Measurements from ENCODE around the gene GASK1B. TPM values are rescaled to one million over a fixed set of nuclear protein-coding genes. Genes with fewer than 3 reads are reported as not detected.

The GASK1B gene
- total and polyA plus RNA-seq, 2 of the 13 experiments (the other 11 are each of a cell fraction or from before 2014, with no cell fraction given), result 29.1 to 40.4 TPM

DNA sequence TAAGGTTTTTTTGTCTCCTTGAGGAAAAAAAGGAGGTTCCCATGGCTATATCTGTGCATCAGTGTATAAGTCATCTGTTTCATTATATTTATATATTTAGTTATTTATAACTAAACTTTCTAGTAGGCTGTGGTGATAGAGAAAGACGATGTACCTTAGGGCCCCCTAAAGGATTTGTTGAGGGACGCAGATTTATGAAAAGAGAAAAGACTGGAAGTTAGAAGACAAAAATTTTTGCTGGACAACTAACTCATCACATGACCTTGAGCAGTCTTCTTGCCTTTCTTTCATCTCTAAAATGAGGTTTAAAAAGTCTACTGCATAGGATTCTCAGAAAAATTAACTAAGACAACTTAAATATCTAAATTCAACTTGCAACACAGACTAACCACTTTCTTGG is 6.1 kb downstream of the GASK1B start:
- 76% methylated on average over 2 of the region's 2 CpGs for WGBS (ENCODE audit: low lambda C conversion rate)
- FAIRE-seq (no peak), DNase-seq (ENCODE audit: low spot score) (no peak), ATAC-seq (no peak)
- H3K36me3 ChIP-seq (replicated peaks in 1 of 2; ENCODE audit: control insufficient read depth in 1 of 2, insufficient read depth in 2 of 2, low read length in 2 of 2), result peaks cover 1 to 14% of the 10 kb centered on the region in 2 experiments; a peak in 4 of 5 replicates
- H3K4me3 ChIP-seq (replicated peaks in 1 of 3; ENCODE audit: insufficient read depth in 1 of 3, low read depth in 2 of 3, low read length in 3 of 3), result peak overlapping the region in 2 of 3 experiments; percentile 22; a peak in 4 of 6 replicates
- H3K9ac ChIP-seq (ENCODE audit: insufficient read depth, low read depth, low read length), result no peak overlapping the region
- in situ Hi-C loops (cut with HindIII; ENCODE audit: extremely low pct_ligation_motif_present, low pct_unique_long_range_greater_than_20kb) (no loop called here), intact Hi-C loops (cut with micrococcal nuclease; ENCODE audit: unreplicated experiment) (no loop called here)
- no TSS peak for BruUV-seq (replicated peaks)
- TF ChIP-seq CERS6 (CRISPR knock-in tag; IDR thresholded peaks at IDR 0.05), result no peak
- TF ChIP-seq, protein P1, sequence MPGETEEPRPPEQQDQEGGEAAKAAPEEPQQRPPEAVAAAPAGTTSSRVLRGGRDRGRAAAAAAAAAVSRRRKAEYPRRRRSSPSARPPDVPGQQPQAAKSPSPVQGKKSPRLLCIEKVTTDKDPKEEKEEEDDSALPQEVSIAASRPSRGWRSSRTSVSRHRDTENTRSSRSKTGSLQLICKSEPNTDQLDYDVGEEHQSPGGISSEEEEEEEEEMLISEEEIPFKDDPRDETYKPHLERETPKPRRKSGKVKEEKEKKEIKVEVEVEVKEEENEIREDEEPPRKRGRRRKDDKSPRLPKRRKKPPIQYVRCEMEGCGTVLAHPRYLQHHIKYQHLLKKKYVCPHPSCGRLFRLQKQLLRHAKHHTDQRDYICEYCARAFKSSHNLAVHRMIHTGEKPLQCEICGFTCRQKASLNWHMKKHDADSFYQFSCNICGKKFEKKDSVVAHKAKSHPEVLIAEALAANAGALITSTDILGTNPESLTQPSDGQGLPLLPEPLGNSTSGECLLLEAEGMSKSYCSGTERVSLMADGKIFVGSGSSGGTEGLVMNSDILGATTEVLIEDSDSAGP (CRISPR knock-in tag; IDR thresholded peaks at IDR 0.05; ENCODE audit: borderline replicate concordance), result no peak
- no peak for TF ChIP-seq ZNF121 (CRISPR knock-in tag; IDR thresholded peaks at IDR 0.05)
- TF ChIP-seq, protein P2, sequence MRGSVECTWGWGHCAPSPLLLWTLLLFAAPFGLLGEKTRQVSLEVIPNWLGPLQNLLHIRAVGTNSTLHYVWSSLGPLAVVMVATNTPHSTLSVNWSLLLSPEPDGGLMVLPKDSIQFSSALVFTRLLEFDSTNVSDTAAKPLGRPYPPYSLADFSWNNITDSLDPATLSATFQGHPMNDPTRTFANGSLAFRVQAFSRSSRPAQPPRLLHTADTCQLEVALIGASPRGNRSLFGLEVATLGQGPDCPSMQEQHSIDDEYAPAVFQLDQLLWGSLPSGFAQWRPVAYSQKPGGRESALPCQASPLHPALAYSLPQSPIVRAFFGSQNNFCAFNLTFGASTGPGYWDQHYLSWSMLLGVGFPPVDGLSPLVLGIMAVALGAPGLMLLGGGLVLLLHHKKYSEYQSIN (CRISPR knock-in tag; IDR thresholded peaks at IDR 0.05; ENCODE audit: borderline replicate concordance), result no peak
- TF ChIP-seq STAT5B (CRISPR knock-in tag; IDR thresholded peaks at IDR 0.05), result no peak
- TF ChIP-seq ZNF619 (CRISPR knock-in tag; IDR thresholded peaks at IDR 0.05), result no peak
- no peak for TF ChIP-seq ZBTB33 (CRISPR knock-in tag; IDR thresholded peaks at IDR 0.05)
- TF ChIP-seq ZNF232 (CRISPR knock-in tag; IDR thresholded peaks at IDR 0.05; ENCODE audit: borderline replicate concordance), result no peak
- TF ChIP-seq GPBP1L1 (CRISPR knock-in tag; IDR thresholded peaks at IDR 0.05), result no peak
- no peak for TF ChIP-seq JUND (CRISPR knock-in tag; IDR thresholded peaks at IDR 0.05)
- no peak for TF ChIP-seq HDAC1 (CRISPR knock-in tag; IDR thresholded peaks at IDR 0.05)
- TF ChIP-seq ZNF788 (CRISPR knock-in tag; IDR thresholded peaks at IDR 0.05; ENCODE audit: borderline replicate concordance), result no peak
- TF ChIP-seq, protein P3, sequence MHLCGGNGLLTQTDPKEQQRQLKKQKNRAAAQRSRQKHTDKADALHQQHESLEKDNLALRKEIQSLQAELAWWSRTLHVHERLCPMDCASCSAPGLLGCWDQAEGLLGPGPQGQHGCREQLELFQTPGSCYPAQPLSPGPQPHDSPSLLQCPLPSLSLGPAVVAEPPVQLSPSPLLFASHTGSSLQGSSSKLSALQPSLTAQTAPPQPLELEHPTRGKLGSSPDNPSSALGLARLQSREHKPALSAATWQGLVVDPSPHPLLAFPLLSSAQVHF (CRISPR knock-in tag; IDR thresholded peaks at IDR 0.05), result no peak
- TF ChIP-seq TRIM24 (CRISPR knock-in tag; IDR thresholded peaks at IDR 0.05), result no peak
- H2AFZ ChIP-seq (ENCODE audit: low read length), result no peak overlapping the region
- ChIA-PET POLR2A (no interaction called here), CTCF (ENCODE audit: low intra/inter-chr PET ratio, low total read pairs) (no interaction called here)
- peaks cover 89% of the 10 kb centered on the region for H3K4me1 ChIP-seq (ENCODE audit: insufficient read depth, low read length)
- H3K4me2 ChIP-seq (ENCODE audit: low read depth, low read length), result peak overlapping the region; percentile 72
- no peaks in the 10 kb centered on the region for H3K27me3 ChIP-seq (ENCODE audit: control insufficient read depth in 1 of 2, insufficient read depth in 2 of 2, low read length in 2 of 2)
- H3K79me2 ChIP-seq (ENCODE audit: insufficient read depth, low read length), result peaks cover 99% of the 10 kb centered on the region
- H4K20me1 ChIP-seq (ENCODE audit: insufficient read depth, low read length), result no peaks in the 10 kb centered on the region; the same call in 1 of the 2 replicates
- no peaks in the 10 kb centered on the region for H3K9me3 ChIP-seq (ENCODE audit: low read length)
- no peak overlapping the region for H3K27ac ChIP-seq (ENCODE audit: extremely low read length, insufficient read depth, low read length)
